Measurements from ENCODE around the gene NR1D1. TPM values are rescaled to one million over a fixed set of nuclear protein-coding genes. Genes with fewer than 3 reads are reported as not detected.

The NR1D1 gene
- total and polyA plus RNA-seq, 2 of the 13 experiments (the other 11 are each of a cell fraction or from before 2014, with no cell fraction given) = 2.1 to 2.7 TPM

DNA sequence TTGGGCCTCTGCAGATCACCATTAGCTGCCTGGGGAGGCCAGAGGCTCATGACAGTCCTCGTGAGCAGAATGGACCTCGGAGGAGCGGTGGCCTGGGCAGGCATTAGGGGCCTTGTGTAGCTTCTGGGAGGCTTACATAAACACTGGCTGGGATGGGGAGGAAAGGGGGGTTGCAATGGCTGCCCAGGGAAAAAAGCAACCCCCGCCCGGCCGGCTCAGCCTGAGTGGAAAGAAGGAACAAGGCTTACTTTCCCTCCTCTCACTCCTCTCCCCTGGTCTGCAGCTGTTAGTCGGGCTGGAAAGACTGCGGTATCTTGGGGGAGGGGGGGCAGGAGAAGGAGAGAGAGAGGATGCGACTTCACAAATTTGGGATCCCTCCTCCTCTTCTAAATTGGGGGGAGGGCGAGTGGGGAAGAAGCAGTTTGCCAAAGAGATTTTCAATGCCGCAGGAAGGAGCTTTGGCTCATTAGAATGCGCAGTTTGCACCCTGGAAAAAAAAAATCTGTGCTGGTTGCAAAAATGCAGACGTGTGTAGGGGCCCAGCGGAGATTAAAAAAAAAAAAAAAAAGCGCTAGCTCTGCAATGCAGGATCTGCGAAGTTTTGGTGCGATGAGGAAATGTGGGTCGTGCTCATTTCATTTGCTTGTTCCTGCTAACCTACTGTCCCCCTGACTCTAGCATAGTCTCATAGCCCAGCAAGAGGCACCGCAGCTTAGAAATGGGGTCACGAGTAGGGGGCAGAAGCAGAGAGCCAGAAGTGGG is 6.6 kb upstream of the NR1D1 start (continued):
- TF ChIP-seq, protein P1, sequence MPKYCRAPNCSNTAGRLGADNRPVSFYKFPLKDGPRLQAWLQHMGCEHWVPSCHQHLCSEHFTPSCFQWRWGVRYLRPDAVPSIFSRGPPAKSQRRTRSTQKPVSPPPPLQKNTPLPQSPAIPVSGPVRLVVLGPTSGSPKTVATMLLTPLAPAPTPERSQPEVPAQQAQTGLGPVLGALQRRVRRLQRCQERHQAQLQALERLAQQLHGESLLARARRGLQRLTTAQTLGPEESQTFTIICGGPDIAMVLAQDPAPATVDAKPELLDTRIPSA (CRISPR knock-in tag; IDR thresholded peaks at IDR 0.05; ENCODE audit: borderline replicate concordance) = no peak
- TF ChIP-seq, protein P2, sequence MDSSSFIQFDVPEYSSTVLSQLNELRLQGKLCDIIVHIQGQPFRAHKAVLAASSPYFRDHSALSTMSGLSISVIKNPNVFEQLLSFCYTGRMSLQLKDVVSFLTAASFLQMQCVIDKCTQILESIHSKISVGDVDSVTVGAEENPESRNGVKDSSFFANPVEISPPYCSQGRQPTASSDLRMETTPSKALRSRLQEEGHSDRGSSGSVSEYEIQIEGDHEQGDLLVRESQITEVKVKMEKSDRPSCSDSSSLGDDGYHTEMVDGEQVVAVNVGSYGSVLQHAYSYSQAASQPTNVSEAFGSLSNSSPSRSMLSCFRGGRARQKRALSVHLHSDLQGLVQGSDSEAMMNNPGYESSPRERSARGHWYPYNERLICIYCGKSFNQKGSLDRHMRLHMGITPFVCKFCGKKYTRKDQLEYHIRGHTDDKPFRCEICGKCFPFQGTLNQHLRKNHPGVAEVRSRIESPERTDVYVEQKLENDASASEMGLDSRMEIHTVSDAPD (CRISPR knock-in tag; IDR thresholded peaks at IDR 0.05) = no peak
- no peak for TF ChIP-seq SPEN (CRISPR knock-in tag; IDR thresholded peaks at IDR 0.05; ENCODE audit: low read depth)
- no peak for TF ChIP-seq ZNF775 (CRISPR knock-in tag; IDR thresholded peaks at IDR 0.05; ENCODE audit: borderline replicate concordance)
- no peak for TF ChIP-seq MED8 (CRISPR knock-in tag; IDR thresholded peaks at IDR 0.05; ENCODE audit: insufficient replicate concordance)
- TF ChIP-seq HIVEP1 (CRISPR knock-in tag; IDR thresholded peaks at IDR 0.05) = no peak
- TF ChIP-seq ELF3 (CRISPR knock-in tag; IDR thresholded peaks at IDR 0.05) = 0 out of 2 replicates have a peak, but pooled peaks have one; percentile 15
- TF ChIP-seq FOXK2 (IDR thresholded peaks at IDR 0.05) = no peak
- TF ChIP-seq, protein P3, sequence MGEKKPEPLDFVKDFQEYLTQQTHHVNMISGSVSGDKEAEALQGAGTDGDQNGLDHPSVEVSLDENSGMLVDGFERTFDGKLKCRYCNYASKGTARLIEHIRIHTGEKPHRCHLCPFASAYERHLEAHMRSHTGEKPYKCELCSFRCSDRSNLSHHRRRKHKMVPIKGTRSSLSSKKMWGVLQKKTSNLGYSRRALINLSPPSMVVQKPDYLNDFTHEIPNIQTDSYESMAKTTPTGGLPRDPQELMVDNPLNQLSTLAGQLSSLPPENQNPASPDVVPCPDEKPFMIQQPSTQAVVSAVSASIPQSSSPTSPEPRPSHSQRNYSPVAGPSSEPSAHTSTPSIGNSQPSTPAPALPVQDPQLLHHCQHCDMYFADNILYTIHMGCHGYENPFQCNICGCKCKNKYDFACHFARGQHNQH (CRISPR knock-in tag; IDR thresholded peaks at IDR 0.05) = no peak
- TF ChIP-seq, protein P4, sequence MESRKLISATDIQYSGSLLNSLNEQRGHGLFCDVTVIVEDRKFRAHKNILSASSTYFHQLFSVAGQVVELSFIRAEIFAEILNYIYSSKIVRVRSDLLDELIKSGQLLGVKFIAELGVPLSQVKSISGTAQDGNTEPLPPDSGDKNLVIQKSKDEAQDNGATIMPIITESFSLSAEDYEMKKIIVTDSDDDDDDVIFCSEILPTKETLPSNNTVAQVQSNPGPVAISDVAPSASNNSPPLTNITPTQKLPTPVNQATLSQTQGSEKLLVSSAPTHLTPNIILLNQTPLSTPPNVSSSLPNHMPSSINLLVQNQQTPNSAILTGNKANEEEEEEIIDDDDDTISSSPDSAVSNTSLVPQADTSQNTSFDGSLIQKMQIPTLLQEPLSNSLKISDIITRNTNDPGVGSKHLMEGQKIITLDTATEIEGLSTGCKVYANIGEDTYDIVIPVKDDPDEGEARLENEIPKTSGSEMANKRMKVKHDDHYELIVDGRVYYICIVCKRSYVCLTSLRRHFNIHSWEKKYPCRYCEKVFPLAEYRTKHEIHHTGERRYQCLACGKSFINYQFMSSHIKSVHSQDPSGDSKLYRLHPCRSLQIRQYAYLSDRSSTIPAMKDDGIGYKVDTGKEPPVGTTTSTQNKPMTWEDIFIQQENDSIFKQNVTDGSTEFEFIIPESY (CRISPR knock-in tag; IDR thresholded peaks at IDR 0.05) = no peak
- TF ChIP-seq, protein P5, sequence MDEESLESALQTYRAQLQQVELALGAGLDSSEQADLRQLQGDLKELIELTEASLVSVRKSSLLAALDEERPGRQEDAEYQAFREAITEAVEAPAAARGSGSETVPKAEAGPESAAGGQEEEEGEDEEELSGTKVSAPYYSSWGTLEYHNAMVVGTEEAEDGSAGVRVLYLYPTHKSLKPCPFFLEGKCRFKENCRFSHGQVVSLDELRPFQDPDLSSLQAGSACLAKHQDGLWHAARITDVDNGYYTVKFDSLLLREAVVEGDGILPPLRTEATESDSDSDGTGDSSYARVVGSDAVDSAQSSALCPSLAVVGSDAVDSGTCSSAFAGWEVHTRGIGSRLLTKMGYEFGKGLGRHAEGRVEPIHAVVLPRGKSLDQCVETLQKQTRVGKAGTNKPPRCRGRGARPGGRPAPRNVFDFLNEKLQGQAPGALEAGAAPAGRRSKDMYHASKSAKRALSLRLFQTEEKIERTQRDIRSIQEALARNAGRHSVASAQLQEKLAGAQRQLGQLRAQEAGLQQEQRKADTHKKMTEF (CRISPR knock-in tag; IDR thresholded peaks at IDR 0.05) = no peak
- no peak for TF ChIP-seq ZSCAN25 (CRISPR knock-in tag; IDR thresholded peaks at IDR 0.05)
- TF ChIP-seq, protein P6, sequence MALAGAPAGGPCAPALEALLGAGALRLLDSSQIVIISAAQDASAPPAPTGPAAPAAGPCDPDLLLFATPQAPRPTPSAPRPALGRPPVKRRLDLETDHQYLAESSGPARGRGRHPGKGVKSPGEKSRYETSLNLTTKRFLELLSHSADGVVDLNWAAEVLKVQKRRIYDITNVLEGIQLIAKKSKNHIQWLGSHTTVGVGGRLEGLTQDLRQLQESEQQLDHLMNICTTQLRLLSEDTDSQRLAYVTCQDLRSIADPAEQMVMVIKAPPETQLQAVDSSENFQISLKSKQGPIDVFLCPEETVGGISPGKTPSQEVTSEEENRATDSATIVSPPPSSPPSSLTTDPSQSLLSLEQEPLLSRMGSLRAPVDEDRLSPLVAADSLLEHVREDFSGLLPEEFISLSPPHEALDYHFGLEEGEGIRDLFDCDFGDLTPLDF (CRISPR knock-in tag; IDR thresholded peaks at IDR 0.05) = no peak
- TF ChIP-seq RBM22 (optimal IDR thresholded peaks at IDR 0.05; ENCODE audit: low read length) = no peak
- no peak for TF ChIP-seq MTF1 (CRISPR knock-in tag; IDR thresholded peaks at IDR 0.05)
- no peak for TF ChIP-seq NFKBIZ (CRISPR knock-in tag; IDR thresholded peaks at IDR 0.05)
- TF ChIP-seq ZNF547 (CRISPR knock-in tag; IDR thresholded peaks at IDR 0.05) = no peak; the same call in 1 of the 2 replicates
- TF ChIP-seq, protein P7, sequence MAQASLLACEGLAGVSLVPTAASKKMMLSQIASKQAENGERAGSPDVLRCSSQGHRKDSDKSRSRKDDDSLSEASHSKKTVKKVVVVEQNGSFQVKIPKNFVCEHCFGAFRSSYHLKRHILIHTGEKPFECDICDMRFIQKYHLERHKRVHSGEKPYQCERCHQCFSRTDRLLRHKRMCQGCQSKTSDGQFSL (CRISPR knock-in tag; IDR thresholded peaks at IDR 0.05) = 0 out of 2 replicates have a peak, but pooled peaks have one; percentile 22
